ENCODE results near the gene HEXIM2.

The HEXIM2 gene

DNA sequence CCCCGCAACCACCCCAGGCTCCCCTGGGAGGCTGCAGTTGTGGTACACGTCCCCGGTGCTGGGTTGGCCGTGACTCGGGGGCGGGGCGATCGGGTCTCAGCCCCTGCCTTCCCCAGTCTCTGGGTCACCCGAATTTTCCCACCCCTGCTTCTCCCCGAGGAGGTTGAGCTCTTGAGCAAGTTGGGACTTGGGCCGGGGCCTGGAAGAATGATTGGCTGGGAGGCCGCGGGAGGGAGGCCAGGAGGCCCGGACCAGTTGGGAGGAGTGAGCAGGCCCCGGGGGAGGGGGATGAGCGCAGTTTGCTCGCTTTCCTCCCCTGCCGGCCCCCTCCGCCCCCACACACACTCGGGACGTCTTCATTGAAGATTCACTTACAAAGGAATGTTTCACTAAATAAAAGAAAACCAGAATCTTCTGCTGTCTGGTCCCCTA is 17.9 kb upstream of the HEXIM2 start:
- peak; percentile 71 for DNase-seq (ENCODE audit: low read depth, low spot score)

DNA sequence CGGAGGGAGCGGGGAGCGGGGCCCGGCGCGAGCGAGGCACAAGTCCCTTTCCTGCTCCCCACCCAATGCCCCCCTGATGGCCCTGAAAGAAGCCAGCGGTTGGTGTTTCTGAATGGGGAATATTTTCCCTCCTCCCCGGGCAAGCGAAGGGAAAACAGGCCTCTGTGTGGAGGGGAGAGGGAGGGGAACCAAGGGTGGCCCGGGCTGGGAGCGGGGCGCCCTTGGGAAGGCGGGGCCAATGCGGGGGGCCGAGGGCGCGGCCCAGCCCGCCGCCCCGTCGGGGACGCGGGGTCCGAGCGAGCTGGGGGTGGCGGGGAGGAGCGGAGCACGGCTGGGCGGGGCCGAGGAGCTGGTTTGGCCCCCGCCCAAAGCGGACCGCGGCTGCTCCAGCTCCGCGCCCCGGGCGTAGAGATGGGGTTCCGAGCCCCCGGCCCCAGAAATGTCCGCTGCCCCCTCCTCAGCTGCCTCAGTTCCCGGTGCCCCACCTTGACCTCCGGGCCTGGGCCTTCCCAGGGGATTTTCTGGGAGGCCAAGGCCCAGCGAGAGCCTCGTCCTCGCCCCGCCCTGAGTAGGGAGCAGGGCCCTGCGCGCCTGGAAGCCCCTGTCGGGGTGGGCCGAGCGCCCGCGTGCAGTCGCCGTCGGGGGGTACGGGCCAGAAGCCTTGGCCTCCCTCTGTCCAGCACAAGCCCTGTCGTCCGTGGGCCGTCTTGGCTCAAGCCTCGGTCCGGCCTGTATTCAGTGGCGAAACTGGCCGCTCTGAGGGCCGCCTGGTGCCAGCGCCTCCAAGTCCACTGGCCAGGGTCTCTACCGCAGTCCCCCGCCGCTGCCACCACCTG is 17.3 kb upstream of the HEXIM2 start:
- DNase-seq (ENCODE audit: low read depth, low spot score), result peak; percentile 58

DNA sequence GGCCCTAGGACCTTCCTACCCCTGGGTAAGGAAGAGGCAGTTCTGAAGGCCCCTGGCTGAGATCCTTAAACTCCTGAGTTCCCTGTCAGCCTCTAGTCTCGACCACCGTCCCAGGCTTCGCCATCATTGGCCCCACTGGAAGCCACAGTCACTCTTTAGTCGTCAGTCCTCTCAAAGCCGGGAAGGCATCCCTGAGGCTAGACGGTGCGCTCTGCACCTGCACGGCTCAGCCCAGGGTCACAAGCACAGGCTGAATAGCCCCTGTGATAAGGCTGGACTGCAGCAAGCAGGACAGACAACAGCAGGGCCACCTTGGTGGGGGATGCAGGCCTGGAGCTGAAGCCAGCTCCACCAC is 16.7 kb upstream of the HEXIM2 start:
- DNase-seq (ENCODE audit: low read depth, low spot score), result no peak

DNA sequence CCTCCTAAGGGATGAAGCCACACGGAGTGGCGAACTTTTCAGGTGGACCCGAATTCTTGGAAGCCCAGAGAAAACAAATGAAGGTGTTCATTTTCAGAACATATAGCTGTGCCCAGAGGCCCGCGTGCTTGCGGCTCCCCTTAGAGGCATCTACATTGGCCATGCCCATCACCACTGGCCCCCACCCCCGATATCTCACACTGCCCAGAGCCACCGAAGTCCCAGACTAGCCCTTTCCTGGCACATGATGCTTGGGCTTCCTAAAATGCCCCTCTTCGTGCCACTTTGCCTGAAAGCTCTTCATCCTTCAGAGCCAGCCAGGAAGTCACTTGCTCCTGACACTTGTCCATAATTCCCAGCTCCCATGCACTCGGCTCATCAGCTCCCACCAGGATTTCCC is 15.5 kb upstream of the HEXIM2 start:
- no peak for DNase-seq (ENCODE audit: low read depth, low spot score)

DNA sequence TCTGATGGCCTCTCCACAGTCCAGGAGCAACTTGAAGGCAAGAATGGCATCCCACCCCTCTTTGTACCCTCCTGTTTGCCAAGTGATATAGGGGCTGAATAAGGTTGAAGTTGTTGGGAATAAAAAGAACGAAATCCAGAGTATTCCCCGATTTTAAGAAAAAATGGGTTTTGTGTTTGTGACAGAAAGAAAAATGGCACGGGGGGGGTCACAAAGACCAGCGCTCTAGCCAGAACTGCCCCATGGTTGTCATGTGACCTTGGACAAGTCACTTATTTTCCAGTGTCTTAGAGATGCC is 15.1 kb upstream of the HEXIM2 start:
- no peak for DNase-seq (ENCODE audit: low read depth, low spot score)

DNA sequence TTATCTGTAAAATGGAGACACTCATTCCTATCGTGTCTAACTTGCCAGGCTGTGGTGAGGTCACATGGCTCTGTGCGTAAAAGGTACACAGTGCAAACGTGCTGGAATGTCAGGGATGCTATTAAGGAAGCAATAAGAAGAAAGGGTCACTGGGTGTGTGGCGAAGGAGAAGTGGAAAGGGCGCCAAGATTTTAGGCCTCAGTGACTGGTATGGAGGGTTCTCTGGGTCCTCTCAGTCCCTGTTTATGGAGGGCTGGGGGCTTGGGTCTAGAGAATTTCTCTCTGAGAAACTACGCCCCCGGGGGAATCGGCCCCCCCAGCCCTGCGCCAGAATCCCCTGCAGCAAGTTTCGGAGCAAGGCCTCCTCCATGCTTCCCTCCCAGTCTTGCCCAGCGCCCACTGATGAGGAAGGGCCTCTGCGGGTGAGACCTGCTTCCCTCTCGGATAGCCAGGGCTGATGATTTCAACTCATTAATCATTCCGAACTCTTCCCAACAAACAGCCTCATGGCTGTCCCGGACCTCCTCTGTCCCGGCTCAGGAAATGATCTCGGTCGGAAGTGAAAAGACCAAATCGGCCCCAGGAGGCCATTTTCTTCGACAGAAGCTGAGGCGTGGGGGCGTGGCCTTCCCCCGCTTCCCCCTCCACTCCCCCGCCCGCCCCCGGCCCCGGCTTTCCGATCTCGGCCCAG is 14.6 kb upstream of the HEXIM2 start:
- peak; percentile 88 for DNase-seq (ENCODE audit: low read depth, low spot score)

DNA sequence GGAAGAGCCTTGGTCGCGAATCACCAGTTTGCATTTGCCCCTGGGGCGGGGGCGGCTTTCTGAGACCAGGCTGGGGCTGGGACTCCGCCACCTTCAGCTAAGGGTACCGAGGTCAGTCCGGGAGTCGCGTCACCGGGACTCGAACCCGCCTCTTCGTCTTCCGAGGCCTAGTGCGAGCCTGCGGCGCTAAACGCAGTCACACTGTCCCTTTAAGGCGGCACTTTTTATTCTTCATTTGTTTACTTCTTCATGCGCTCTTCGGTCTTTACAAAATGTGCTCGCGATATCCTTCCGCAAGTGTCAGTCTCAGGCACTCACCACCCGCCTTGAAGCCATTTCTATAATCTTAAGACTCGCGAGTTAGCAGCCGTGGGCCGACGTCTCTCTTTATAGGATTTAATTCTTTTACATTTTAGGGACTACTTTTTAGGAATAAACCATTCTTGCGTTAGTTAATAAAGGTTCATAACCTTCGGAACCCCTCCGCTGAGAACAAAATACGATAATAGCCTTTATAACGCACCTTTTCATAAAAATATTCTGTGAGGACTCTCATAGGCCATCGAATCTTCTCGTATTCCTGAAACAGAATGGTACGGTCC is 14.0 kb upstream of the HEXIM2 start:
- peak; percentile 94 for DNase-seq (ENCODE audit: low read depth, low spot score)

DNA sequence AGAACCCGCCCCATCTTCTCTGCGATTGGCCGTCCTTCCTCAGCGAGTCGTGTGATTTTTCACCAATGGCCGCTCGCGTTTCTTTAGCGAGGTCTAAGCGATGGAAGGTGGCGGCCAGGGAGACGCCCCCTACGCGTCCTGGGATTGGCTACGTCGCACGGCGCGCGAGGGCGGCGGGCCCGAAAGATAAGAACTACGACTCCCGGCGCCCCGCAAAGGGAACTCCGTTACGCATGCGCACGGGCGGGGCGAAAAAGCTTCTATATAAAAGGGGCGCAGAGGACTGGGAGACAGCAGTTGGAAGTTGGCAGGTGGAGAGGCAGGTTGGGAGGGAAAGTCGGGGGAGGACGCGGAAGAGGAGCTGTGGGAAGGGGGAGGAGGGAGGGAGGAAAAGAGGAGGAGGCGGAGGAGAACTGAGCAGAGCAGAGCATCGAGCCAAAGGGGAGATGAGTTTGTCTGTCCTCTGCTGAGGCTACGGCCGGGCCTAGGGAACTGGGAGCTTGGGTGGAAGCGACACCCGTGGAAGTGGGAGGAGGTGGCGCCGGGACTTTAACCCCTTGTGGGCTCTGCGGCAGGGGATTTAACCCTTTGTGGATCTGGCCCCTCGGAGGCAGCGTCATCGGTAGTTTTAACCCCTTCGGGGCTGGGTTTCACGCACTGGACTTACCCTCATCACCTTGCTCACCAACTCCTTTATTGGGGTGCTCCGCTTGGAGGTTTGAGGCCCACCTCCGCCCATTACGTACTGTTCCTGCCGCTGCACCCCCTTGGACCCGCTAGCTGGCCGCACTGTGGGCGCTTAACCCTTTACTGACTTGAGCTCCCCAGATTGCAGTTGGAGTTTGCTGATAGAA is 13.3 kb upstream of the HEXIM2 start, which contains the start of gene HEXIM1:
Gene HEXIM1, plus strand, starts transcription at position 293 of the 854 bp plus-strand sequence. CDS start 716 bp downstream, outside the sequence.
- DNase-seq (ENCODE audit: low read depth, low spot score), result peak; percentile 100

DNA sequence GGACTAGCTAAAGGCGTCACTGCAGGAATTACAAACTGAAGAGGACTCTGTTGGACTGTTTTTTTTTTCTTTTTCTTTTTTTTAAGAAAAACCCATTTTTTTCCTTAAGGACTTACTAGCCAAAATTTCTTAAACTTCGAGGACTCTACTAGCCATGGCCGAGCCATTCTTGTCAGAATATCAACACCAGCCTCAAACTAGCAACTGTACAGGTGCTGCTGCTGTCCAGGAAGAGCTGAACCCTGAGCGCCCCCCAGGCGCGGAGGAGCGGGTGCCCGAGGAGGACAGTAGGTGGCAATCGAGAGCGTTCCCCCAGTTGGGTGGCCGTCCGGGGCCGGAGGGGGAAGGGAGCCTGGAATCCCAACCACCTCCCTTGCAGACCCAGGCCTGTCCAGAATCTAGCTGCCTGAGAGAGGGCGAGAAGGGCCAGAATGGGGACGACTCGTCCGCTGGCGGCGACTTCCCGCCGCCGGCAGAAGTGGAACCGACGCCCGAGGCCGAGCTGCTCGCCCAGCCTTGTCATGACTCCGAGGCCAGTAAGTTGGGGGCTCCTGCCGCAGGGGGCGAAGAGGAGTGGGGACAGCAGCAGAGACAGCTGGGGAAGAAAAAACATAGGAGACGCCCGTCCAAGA is 12.5 kb upstream of the HEXIM2 start:
- peak; percentile 94 for DNase-seq (ENCODE audit: low read depth, low spot score)

DNA sequence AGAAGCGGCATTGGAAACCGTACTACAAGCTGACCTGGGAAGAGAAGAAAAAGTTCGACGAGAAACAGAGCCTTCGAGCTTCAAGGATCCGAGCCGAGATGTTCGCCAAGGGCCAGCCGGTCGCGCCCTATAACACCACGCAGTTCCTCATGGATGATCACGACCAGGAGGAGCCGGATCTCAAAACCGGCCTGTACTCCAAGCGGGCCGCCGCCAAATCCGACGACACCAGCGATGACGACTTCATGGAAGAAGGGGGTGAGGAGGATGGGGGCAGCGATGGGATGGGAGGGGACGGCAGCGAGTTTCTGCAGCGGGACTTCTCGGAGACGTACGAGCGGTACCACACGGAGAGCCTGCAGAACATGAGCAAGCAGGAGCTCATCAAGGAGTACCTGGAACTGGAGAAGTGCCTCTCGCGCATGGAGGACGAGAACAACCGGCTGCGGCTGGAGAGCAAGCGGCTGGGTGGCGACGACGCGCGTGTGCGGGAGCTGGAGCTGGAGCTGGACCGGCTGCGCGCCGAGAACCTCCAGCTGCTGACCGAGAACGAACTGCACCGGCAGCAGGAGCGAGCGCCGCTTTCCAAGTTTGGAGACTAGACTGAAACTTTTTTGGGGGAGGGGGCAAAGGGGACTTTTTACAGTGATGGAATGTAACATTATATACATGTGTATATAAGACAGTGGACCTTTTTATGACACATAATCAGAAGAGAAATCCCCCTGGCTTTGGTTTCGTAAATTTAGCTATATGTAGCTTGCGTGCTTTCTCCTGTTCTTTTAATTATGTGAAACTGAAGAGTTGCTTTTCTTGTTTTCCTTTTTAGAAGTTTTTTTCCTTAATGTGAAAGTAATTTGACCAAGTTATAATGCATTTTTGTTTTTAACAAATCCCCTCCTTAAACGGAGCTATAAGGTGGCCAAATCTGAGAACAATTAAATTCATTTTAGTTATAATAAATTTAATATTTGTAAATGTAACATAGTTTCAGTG is 11.7 kb upstream of the HEXIM2 start:
- peak; percentile 71 for DNase-seq (ENCODE audit: low read depth, low spot score)

DNA sequence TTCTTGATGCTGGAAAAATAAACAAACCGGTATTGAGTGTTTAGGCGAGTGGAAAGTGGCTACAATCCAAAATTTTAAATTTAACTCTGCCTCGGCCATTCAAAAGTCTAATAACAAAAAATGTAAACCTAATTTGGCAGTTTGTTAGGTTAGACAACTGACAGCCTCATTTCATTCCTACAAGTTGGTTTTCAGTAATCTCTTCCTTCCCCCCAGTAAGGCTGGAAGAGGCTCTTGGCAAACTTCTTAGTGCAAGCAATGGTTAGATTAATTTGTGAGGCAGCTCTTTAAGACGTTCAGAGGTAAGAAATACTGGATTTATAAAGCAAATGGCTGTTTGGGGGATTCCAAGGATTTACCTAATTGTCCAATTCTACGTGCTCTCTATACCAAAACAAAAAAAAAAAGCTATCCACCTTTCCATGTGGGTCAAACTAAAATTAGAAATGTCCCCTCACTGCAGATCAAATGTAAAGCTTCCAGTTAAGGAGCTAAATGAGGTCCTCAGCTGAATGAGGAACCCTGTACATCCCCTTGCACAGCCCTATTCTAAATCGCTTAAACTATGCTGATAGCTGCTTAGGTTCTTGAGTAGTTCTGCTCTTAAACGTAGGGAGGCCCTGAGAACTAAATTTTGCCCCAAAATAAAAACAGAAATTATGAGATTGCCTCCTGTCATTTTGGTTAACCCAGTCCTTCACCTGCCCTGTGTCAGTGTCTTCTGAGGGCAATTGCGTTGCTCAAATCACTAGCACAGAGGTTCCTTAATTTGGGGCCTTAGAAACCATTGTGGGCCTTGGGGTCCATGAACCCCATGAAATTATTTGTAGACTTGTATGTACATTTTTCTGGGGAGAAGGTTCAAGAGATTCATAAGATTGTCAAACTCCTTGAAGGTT is 10.5 kb upstream of the HEXIM2 start:
- DNase-seq (ENCODE audit: low read depth, low spot score), result no peak

DNA sequence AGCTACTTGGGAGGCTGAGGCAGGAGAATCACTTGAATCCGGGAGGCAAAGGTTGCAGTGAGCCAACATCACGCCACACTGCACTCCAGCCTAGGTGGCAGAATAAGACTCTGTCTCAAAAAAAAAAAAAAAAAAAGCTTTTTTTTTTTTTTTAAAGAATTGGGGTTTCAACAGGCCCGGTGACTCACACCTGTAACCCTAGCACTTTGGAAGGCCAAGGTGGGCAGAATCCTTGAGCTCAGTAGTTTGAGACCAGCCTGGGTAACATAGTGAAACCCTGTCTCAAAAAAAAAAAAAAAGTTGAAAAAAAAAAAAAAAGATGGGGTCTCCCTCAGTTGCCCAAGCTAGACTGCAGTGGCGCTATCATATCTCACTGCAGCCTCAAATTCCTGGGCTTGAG is 6.6 kb upstream of the HEXIM2 start:
- DNase-seq (ENCODE audit: low read depth, low spot score), result no peak

DNA sequence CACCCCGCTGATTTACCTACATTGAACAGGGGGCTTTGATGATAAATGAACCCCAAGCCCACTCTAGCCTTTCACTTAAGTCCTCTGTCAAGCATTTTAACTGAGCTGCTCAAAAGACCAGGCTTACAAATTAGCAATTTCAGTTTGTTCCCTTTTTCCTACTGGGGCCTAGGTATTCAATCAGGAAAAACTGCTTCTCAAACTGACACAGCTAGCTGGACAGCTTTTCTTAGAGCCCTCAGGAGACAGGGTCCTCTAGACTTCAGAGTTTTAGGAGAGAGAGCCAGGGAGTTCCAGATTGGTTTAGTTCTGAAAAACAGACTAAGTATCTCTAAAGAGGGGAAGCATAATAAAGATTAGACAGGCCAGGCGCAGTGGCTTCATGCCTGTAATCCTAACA is 6.2 kb upstream of the HEXIM2 start:
- no peak for DNase-seq (ENCODE audit: low read depth, low spot score)

DNA sequence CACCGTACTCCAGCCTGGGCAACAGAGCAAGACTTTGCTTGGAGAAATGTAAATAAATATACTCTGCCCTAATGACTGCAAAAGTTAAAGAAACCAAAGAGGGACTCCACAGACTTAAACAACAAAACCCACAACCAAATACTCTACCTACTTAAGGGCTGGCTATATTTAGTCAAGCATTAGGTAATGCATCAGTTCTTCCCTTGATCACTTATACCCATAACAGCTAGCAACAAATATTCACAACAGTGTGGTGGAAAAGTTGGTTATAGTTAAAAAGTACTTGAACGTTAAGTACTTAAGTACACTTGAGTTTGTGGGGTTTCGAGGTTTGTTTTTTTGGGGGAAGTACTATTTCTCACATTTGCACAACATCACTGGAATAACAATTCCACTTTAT is 5.4 kb upstream of the HEXIM2 start:
- DNase-seq (ENCODE audit: low read depth, low spot score), result no peak

DNA sequence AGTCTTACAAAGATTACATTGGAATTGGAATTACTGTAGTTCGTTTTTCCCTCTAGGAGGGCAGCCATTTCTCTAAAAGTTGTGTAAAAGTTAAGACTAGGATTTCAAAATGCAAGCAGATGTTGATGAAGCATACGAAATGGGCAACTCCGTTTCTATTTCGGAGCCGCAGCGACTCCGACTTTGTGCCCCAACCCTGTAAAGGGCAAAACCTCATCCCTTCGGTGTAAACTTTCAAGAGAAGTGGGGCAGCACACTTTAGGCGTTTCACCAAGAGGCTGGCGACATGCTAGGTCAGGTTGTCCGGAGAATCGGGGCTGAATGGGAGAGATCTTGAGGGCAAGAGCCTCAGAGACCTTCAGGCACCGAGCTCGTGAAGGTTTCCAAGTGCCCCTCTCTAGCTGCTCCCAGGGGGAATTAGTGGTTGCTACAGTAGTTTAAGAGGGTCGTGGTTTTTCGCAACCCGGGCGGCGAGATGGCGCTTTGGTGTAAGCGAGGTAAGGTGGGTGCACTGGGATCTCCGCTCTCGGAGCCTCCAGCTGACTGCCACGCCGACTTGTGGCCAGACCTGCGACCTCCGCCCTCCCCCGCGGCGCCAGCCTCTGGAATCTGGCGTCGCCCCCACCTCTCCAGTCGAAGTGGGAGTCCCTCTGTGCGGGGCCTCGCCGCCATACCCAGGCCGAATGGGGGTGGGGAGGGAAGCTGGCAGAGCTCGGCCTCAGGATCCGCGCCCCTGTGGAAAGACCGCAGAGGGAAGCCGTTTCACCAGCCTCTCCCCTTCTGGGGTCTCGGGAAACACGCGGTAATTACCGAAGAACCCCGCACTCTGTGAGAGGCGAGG is 1.0 kb upstream of the HEXIM2 start:
- DNase-seq (ENCODE audit: low read depth, low spot score), result peak; percentile 90

DNA sequence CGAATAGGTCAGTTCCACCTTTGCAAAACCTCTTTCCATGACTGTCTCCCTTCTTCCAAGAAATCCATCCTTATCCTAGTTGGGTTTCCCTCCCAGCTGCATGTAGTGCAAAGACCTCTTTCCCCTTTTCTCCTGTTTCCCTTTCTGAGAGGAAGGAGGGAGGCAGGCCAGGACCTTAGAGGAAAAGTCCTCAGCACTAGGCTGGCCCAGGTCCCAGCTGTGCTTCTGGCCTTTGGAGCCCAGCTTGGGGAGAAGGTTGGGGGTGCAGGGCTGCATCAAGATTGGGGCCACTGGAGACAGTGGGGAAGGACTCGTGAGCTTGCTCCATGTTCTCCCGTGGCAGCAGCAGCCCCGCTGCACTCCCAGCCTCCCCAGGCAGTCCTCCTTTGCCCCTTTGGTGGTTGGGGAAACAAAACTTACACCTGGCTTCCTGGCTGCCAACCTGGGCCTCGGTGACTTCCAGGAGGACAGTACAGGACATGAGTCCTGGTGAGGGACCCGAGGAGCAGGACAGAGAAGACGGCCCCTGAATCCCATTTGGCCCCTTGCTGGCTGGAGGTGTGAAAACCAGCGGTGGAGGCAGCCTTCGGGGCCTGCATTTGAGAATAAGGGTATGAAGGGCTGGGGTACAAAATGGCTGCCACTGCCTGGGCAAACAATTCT is 481 bp downstream of the HEXIM2 start:
- DNase-seq (ENCODE audit: low read depth, low spot score), result no peak

DNA sequence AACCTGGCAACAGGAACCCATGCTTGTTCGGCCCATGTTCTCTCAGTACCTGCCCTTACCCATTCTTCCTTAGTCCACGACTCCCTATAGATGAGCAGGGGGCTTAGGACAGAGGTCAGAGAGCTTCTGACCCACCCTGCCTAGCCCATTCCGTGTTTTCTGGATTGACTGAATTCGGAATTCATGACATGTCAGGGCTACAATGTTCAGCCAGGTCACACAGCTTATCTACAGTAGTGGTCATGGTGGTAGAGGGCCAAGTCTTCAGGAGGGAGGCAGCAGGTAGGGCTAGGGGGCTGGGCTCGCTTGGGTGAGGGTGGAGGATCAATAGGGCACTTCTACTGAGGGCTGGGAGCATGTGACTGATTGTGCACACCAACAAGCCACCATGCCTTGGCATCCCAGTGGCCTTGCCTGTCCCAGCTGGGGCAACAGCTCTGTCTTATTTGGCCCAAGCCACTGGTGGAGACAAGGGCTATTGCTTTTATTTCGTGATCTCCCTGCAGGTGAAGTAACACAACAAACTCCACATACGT is 3.1 kb downstream of the HEXIM2 start:
- no peak for DNase-seq (ENCODE audit: low read depth, low spot score)
